ENCODE results near the gene PRTG. TPM values are rescaled to one million over a fixed set of nuclear protein-coding genes. Genes with fewer than 3 reads are reported as not detected.
"Not testable (repeated sequence)": the region's sequence is repeated elsewhere in the genome, so short reads cannot be mapped to it uniquely, and the experiment has no call there.

The PRTG gene
- total RNA-seq, 1 experiment from 2014 or later = 2.7 TPM

GRCh38 chr15:55742498-55742926 lies 440 bp downstream of the PRTG start:
- no peak for DNase-seq (ENCODE audit: low read depth)

- peak; percentile 36 for DNase-seq (ENCODE audit: low read depth)
These were observed 987 bp downstream of the PRTG start for GRCh38 chr15:55741833-55742497.

- peak; percentile 32 for DNase-seq (ENCODE audit: low read depth)
These were observed 1.7 kb downstream of the PRTG start for GRCh38 chr15:55740981-55741832.

GRCh38 chr15:55740359-55740878 lies 2.5 kb downstream of the PRTG start:
- DNase-seq (ENCODE audit: low read depth) = no peak

DNA sequence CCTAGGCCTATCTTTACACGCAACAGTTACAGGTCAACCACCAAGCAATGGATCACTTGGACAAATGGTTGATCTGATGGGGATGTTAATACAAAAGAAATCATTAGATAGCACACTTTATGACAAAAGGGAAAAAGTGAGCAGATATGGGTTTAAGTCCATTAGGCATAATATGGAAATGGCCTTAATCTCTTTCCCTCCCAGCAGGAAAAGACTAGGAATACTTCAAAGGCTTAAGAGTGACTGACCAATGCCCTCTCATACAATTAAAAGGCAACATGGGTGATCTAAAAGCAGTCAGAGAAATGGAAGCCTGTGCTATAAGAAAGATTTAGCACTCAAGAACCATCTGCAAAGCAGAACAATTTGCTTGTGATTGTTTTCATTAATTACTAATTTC lies 3.3 kb downstream of the PRTG start:
- DNase-seq (ENCODE audit: low read depth) = no peak

GRCh38 chr15:55738715-55739114 lies 4.2 kb downstream of the PRTG start:
- DNase-seq (ENCODE audit: low read depth) = no peak

- DNase-seq (ENCODE audit: low read depth) = peak; percentile 89
These were observed 5.6 kb downstream of the PRTG start for GRCh38 chr15:55737373-55737772.

DNA sequence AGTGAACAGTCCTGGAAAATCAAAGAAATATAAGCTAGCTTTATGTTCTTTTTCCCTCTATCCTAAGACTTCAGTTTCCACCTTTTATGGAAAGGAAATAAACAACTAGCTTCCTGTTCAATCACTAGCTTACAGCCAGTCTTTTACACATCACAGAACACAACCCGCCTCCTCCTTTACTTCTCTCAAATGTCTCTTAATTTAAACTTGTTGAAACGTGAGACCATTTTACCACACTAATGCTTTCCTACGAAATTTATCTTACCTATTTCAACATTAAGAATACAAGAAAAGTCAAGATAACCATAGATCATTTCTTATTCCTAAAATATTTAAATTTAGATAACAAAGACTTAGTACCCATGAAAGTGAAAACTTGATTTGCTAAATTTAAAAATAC lies 6.2 kb downstream of the PRTG start:
- DNase-seq (ENCODE audit: low read depth) = peak; percentile 6

- no peak for DNase-seq (ENCODE audit: low read depth)
These were observed 8.3 kb downstream of the PRTG start for GRCh38 chr15:55734641-55735040.

GRCh38 chr15:55733461-55733860 lies 9.5 kb downstream of the PRTG start:
- not testable (repeated sequence) for DNase-seq (ENCODE audit: low read depth)

DNA sequence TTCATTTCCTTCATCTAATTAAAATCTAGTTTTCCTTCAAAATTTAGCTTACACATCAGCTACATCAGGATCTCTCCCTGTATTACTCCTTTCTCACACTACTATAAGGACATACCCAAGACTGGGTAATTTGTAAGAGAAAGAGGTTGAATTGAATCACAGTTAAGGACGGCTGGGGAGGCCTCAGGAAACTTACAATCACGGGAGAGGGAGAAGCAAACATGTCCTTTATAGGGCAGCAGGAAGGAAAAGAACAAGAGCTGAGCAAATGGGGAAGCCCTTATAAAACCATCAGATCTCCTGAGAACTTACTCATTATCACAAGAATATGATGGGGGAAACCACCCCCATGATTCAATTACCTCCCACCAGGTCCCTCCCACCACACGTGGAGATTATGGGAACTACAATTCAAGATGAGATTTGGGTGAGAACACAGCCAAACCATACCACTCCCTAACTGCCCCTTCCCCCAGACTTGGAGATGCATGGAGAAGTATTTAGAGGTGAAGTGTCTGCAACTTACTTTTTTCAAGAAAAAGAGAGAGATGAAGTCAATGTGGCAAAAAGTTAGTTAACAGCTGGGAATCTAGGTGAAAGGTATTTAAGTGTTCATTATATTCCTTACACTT lies 21.3 kb downstream of the PRTG start:
- DNase-seq (ENCODE audit: low read depth) = no peak

DNA sequence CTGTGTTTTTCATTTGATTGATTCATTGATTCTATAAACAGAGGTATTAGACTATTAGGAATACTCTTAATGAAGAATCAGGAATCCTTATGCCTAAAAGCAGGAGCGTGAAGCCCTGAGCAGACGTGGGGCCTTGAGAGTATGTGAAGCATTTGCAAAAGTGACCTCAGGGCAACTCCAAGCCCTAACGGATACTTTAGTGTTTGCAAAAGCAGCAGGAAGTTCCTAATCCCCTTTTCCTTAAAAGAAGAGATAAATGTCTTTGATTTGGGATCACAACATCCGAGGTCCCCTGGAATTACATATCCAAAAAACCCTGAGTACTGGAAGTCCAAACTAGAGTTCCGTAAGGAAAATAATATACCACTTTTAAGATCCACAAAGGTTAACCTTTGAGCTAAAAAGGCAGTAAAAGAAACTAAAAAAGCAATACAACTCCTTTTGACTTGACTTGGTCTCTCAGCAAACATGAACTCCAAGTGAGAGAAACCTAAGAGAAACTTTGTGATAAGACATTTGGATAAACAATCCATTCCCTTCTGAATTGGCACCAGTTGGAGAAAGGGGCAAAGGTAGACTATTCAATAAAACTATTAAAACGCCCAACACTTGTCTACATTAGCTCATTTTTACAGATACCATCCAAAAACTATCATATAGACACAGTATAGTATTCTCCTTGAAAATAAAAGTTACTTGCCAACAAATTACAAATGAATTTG lies 27.4 kb downstream of the PRTG start:
- DNase-seq (ENCODE audit: low read depth) = no peak

DNA sequence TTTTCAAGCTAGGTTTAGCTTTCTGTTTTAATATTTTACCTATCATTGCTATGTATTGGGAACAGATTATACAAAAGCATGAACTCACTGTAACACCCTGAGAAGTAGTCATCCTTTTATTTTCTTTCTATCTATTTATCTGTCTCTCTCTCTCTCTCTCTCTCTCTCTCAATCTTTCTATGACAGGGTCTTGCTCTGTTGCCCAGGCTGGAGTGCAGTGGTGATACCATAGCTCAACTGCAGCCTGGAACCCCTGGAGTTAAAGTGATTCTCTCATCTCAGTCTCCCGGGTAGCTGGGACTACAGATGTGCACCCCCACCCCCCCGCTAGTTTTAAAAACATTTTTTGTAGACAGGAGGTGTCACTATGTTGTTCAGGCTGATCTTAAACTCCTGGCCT lies 28.9 kb downstream of the PRTG start:
- no peak for DNase-seq (ENCODE audit: low read depth)

DNA sequence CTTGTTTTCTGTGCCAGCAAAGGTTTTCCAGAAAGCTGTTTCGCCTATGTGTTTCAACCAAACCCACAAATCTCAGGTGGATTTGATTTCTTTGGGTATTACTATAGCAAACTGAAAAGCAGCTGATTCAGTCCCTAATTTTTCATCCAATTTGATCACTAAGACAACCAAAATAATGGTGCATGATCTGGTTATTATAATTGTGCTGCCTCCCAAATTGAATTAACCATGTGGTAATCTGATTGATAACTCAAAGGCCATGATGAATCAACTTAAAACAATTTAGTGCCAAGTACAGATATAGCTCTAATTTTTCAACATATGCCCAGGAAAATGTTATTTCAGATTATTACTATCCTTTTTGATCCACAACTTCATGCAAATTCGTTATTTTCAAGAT lies 30.6 kb downstream of the PRTG start:
- no peak for DNase-seq (ENCODE audit: low read depth)

GRCh38 chr15:55710286-55710685 lies 32.7 kb downstream of the PRTG start:
- peak; percentile 57 for DNase-seq (ENCODE audit: low read depth)

DNA sequence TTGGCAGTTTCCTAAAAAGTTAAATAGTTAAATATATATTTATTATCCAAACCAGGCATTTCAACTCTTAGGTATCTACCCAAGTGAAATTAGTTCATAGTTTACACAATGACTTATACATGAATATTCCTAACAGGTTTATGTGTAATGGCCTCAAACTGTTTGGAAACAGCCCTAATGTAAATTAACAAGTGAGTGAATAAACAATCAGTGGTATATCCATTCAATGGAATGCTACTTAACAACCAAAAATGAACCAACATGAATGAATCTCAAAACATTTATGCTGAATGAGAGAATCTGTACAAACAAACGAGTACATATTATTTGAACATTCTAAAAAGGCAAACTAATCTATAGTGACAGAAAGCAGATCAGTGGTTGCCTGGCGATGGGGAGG lies 33.5 kb downstream of the PRTG start:
- DNase-seq (ENCODE audit: low read depth) = no peak

DNA sequence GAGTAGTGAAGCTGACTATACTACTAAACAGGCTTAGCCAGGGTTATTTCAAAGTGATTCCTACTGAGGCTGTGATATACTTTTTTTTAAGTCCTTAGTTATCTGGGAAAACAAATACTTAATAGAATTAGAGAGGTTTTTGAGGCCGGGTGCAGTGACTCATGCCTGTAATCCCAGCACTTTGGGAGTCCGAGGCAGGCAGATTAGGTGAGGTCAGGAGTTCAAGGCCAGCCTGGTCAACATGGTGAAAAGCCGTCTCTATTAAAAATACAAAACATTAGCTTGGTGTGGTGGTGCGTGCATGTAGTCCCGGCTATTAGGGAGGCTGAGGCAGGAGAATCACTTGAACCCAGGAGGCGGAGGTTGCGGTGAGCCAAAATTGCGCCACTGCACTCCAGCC lies 34.2 kb downstream of the PRTG start:
- DNase-seq (ENCODE audit: low read depth) = peak; percentile 27

GRCh38 chr15:55707951-55708350 lies 35.0 kb downstream of the PRTG start:
- no peak for DNase-seq (ENCODE audit: low read depth)

- DNase-seq (ENCODE audit: low read depth) = no peak
These were observed 35.4 kb downstream of the PRTG start for GRCh38 chr15:55707518-55707917.

GRCh38 chr15:55703873-55704301 lies 39.1 kb downstream of the PRTG start:
- peak; percentile 18 for DNase-seq (ENCODE audit: low read depth)

DNA sequence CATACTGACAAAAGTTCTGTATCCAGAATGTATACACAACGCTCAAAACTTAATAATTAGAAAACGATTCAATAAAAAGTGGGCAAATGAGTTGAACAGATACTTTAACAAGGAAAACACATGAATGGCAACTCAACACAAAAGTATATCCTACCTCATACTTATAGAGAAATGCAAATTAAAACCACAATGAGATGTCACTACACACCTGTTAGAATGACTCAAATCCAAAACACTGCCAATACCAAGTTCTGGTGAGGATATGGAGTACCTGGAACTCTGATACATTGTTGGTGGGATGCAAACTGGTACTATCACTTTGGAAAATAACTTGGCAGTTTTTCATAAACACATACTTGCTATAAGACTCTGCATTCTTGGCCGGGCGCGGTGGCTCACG lies 42.1 kb downstream of the PRTG start:
- no peak for DNase-seq (ENCODE audit: low read depth)

DNA sequence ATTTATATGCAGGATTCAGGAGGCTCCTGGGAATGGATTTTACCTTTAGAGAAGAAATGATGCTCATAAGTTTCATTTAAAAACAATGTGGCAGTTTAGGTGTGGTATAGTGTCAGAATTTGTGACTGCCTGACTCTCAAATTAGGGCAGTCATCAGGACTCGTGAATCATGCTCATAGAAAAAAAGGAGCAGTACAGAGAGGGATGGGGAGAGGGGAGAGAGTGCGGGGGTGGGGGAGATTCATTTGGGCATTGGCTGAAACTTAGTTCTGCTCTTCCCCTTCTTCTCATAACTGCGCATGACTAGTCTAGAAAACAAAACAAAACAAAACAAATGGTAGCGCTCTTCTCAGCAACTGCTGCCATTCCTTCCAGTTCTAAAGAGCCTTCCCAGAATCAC lies 44.3 kb downstream of the PRTG start:
- no peak for DNase-seq (ENCODE audit: low read depth)

Data from M059J (cell line).